ENCODE results near the gene PAPPA.

Gene PAPPA

DNA sequence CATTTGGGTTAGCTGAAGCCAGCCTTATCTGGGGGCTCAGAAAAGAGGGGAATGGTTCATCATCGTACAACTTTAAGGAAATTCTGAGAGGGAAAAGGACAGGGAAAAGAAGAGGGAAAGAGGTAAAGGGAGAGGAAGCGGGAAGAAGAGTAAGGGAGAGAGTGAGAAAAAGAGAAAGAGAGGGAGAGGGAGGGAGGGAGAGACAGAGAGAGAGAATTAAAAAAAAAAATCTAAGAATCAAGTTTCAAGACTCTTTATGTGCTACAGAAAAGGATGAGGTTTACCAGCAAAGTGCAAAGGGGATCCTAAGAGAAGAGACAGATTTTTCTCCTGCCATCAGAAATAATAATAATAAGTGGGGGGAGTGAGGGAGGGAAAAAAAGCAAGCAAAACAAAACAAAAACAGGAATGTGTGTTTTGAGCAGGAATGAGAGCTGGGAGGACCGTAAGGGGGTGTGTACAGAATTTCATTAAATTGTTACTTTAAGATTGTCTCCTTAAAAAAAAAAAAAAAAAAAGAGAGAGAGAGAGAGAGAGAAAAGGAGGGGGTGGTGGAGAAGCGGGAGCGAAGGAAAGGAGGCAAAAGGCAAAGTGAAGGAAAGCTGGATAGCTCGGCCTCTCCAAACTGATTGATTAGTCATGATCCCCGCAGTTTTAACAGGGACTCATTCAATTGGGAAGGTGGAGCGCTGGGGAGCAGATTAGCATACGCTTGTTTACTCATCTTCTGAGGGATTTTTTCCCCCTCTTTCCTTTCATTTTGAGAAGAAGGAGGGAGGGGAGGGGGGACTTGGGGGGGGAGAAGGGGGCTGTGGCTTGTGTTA, 438 bp upstream of the PAPPA start:
- no peak for DNase-seq

- no peak for DNase-seq
Observed at GRCh38 chr9:116154334-116154975, 864 bp downstream of the PAPPA start.

GRCh38 chr9:116154976-116155697, 1.5 kb downstream of the PAPPA start:
- no peak for DNase-seq

DNA sequence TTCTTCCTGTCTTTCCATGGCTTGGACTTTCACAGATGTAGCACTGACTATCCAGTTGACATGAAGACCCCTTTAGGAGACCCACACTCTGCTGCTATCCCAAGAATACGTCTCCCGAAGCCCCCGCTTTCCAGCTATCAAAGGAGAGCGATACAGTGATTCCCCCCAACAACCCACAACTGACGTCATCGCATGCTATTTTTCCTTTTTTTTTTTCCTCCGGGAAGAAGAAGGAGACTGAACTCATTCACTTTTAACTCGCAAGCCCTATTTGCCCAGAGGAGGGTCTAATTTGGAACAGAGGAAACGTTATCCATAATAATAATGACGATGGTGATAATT, 2.1 kb downstream of the PAPPA start:
- DNase-seq: no peak

- no peak for DNase-seq
Observed at GRCh38 chr9:116156621-116157314, 3.2 kb downstream of the PAPPA start.

DNA sequence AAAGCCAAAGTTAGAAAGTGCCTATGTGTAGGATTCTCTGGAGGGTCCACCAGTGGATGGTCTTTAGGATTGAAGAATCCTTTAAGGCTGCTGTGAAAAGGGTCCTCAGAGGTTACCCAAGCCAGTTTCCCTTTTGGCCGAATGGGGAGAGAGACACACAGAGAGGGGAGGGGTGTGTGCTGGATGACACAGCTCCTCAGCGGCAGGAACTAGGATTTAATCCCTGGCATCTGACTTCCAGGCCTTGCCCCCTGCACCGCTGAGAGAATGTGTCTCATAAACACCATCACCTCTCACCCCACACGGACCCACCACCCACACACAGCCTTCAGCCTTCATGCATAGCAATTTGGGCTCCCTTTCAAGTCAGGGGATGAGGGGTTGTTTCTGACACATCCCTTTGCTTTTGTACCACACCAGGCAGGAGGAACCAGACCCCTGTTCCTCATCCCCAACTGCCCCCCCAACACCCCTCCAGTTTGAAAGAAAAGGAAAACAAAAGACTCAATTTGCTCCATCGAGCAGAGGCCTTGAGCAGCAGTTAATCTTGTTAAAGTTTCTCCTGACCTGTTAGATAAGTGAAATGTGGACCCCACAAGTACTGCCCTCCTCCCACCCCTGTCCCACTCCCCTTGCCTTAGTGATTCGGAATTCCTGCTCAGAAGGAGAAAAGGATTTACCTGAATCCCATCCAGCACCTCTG, 4.0 kb downstream of the PAPPA start:
- DNase-seq: no peak

DNA sequence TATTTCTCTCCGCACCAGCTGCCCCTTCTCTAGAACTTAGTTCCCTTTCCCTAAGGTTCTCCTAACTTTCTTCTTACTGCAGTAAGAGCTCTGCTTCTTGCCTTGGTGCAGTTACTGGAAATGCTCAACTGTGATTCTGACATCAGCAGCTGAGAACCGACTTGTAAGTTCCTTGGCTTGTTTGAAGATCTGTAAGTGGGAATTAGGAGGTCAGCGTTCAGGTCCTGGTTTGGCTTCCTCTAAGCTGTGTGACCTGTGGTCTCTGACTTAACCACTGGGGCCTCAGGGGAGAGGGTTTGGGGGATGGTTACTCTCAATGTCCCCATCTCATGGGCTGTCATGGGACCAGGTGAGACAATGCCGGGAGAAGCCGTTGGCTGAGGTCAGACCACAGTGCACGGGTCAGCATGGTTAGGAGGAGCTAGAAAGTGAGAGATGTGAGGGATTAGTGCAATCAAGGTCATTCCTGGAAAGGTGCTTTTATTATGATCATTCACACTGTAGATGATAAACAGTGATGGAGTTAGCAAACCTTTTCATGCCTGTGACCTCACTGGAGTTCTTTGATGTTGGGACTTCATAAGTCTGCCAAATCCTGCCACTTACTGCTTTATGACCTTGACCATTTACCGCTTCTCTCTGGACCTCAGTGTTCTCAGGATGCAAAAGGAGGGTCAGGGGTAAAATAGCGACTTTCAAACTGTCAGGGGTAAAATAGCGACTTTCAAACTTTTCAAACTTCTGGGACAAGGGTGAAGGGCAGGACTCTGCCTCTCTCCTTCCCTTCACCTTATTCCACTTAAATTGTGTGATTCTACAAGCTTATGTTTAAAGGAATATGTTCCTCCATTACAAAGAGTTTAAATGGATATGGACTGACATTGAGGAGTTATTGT, 7.3 kb downstream of the PAPPA start:
- no peak for DNase-seq

- DNase-seq: no peak
Observed at GRCh38 chr9:116162241-116162781, 8.7 kb downstream of the PAPPA start.

GRCh38 chr9:116163293-116164055, 9.9 kb downstream of the PAPPA start:
- DNase-seq: no peak

GRCh38 chr9:116165912-116166311, 12.3 kb downstream of the PAPPA start:
- no peak for DNase-seq

DNA sequence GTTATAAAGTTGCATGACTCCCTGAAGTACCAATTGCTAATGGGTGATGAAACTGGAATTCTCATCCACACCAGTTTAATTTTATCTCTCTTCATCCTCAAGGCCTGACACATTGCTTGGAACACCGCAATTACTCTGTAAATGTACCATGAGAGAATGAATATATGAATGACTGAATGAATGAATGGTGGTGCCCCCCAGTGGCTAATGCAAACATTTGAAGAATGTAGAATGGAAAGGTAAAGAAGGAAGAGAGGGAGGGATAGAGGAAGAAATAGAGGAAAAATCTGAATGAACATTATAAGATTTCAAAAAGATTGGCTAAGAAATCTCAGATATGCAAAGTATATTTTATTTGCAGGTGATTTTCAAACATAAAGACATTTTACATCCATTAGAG, 13.1 kb downstream of the PAPPA start:
- no peak for DNase-seq

GRCh38 chr9:116168231-116168630, 14.6 kb downstream of the PAPPA start:
- DNase-seq: no peak

GRCh38 chr9:116172216-116172615, 18.6 kb downstream of the PAPPA start:
- no peak for DNase-seq

DNA sequence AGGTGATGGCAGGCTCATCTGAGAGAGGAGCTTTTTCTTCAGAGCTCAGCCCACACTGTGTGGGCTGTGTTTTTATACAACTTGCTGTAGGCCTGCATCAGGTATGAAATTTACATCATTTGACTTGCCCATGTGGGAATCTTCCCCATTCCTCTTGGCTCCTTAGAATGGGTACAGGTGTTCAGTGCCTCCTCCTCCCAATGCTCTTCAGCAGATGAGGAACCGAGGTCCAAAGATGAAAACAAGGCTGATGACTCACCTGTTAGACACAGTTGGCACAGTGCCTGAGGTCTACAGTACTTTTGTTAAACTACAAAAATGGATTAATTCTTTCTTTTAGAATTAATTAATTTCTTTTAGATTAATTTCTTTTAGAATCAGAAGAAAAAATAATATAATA, 20.8 kb downstream of the PAPPA start:
- DNase-seq: no peak

DNA sequence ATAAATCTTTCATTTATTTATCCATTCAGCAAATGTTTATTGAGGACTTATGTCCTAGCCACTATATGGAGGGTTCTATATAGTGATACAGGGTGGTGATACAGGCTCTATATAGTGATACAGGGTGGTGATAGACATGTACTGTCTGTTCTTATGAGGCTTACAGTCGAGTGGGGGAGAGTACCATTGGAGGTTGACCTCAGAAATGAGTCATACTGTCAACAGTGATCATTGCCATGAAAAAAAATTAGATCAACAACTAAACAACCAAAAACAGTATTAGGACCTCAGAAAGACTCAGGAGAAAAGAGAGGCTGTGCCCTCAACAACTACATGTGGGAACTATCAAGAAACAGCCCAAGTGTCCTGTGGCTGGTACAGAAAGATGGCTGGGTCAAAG, 22.0 kb downstream of the PAPPA start:
- no peak for DNase-seq

DNA sequence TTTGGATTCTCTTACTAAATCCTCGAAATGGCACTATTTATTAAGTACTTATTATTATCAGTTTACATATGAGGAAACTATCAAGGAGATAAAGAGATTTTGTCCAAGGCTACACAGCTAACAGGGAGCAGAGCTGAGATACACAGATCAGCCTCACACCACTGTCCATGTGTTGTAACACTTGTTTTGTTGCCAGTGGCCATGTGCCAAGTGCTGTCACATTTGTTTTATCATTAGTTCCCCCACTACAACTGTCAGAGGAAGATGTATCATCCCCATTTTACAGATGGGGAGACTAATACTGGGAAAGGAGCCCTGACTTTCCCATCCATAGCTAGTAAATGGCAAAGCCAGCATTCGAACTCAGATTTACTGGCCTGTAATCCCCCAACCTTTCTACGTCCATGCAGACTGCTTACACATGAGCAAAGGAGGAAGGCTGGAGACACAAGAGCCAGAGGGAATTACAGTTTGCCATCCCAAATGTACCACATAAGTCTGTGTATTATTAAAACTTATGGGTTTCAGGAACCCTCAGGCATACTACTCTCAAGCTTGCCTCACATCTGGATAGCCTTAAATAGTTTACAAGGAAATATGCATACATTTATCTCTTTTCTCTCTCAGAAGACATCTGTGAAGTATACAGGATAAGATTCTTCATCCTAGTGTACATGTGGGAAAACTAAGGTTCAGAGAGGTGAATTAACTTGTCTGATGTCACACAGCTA, 25.1 kb downstream of the PAPPA start:
- DNase-seq: no peak

GRCh38 chr9:116179568-116179967, 26.0 kb downstream of the PAPPA start:
- no peak for DNase-seq

DNA sequence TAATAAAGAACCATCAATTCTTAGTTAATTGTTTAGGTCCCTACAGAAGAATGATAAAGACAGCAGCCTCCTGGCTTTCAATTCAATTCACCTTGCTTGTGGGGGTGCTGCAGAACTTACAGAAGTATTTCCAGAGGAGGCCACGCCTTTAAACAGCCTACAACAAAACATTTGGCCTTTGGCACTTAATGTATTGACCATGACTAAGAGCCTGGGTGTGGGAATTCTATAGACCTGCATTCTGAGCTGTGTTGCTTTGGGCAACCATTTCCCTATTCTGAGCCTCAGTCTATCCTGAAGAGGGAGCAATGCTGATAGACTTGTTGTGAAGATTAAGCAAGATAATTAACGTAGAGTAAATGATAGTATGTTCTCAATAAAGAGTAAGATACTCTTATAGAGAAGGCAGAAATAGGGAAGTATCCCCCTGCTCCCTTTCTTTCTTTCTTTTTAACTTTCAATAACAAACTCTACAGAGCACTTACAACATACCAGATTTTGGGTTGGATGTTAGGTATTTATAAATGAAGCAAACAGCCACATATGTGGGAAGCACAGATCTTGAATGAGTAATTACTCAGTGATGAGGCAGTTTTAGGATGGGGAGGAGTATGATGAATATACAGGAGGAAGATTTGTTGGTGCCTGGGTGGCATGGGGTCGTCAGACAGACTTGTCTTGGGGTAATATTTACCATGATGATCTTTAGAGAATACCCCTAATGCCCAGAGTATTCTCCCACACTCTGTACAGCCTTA, 28.4 kb downstream of the PAPPA start:
- DNase-seq: no peak

- DNase-seq: no peak
Observed at GRCh38 chr9:116182876-116183275, 29.3 kb downstream of the PAPPA start.
